HT-29 (cell line): ENCODE data around the gene DDX39A. TPM values are rescaled to one million over a fixed set of nuclear protein-coding genes. Genes with fewer than 3 reads are reported as not detected.
"Not testable (repeated sequence)": the region's sequence is repeated elsewhere in the genome, so short reads cannot be mapped to it uniquely, and the experiment has no call there.

Experiments used
- DNase-seq: peaks from one replicate; pipeline ENCODE4 v3.0.0-alpha.2; 2015; ENCODE audit warnings: low spot score
- total RNA-seq: library from RNA; depleted of rRNA; stranded (reverse); fragments of >200 nt; shearing (Covaris generic); gene quantifications from 2 replicates; pipeline ENCODE4 v1.2.3, GENCODE V29; 2014

Gene DDX39A
- total RNA-seq, 1 experiment from 2014 or later, result 196 TPM

DNA sequence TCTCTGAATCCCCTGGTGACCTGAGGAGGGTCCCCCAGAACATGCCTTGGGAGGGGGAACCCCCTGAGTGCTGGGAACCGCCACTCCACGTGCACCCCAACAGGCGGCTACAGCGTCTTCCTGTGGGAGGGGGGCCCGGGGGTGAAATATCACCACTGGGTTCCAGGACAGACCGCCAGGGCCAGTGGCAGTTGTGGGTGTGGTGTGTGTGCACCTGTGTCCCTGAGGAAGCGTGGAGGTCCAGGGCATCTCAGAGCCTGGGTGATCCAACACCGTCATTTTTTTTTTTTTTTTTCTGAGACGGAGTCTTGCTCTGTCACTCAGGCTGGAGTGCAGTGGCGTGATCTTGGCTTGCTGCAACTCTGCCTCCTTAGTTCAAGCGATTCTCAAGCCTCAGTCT, 33.6 kb downstream of the DDX39A start:
- no peak for DNase-seq

DNA sequence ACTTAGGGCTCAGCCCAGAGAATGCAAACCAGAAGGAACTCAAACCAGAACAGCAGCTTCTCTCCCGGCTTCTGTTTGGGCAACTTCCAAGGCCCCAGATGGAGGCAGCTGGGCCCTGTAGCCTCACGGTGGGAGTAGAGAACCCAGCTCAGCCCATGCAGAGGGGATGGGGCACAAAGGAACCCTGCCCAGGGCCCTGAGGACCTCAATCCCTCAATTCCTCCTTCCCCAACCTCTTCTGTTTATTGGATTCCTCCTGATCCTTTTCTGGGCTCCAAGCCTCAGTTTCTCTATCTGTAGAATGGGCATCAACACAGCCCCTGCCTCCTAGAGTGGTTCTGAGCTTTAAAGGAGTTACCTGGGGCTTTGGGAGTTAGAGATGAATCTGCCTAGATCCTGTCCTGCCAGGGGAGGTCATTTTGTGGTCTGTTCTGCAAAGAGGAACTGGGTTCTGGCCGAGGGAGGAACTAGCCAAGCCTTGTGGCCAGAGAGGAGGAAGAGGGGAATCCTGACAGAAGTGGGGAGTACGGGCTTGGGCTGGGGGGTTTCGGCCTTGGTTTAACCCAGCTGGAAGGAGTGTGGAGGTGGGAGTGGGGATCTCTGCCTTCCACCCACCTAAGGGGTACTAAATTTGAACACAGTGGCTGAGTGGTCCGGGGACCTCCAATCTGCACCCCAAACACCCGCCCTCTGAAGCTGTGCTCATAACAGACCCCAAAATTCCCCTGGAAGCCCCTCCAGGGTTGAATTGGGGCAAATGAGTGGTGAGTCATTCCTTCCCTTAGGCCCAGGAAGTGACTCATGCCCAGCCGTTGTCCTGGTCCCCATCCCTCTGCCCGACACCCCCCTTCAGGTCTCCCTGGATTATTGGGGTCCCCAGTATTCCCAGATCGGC, 35.2 kb downstream of the DDX39A start:
- DNase-seq, result peak; percentile 14

DNA sequence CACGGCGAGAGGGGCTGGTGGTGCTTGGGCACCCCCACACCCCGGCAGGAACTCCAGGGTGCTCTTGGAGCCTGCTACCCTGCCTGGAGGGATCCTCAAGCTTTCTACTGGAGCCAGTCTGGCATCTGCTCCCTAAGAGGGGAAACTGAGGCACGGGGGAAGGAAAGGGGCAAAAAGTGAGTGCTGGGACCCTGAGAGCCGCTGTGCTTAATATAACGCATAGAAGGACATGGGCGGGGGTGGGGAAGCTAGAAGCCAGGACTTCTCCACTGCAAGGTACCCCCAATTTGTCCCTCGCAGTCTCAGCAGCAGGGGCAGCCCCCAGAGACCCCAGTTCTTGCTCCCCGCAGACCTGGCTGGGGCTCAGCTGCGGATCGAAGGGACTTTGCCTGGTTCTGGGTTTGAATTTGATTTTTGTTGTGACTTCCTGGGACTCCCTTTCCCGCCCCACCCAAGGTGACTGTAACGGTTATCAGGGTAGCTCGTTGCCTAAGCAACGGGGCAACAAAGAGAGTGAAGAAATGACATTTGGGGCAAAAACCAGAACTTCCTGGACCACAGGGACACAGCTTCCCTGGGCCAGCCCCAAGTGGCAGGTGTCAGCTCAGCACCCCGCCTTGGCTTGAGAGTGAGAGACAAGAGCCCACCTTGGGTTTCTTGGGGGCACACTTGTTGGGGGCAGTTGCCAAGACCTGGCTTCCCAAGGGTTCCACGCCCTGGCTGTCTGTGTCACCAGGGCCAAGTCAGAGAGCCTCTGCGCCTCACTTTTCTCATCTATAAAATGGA, 37.3 kb downstream of the DDX39A start:
- DNase-seq, result peak; percentile 73

DNA sequence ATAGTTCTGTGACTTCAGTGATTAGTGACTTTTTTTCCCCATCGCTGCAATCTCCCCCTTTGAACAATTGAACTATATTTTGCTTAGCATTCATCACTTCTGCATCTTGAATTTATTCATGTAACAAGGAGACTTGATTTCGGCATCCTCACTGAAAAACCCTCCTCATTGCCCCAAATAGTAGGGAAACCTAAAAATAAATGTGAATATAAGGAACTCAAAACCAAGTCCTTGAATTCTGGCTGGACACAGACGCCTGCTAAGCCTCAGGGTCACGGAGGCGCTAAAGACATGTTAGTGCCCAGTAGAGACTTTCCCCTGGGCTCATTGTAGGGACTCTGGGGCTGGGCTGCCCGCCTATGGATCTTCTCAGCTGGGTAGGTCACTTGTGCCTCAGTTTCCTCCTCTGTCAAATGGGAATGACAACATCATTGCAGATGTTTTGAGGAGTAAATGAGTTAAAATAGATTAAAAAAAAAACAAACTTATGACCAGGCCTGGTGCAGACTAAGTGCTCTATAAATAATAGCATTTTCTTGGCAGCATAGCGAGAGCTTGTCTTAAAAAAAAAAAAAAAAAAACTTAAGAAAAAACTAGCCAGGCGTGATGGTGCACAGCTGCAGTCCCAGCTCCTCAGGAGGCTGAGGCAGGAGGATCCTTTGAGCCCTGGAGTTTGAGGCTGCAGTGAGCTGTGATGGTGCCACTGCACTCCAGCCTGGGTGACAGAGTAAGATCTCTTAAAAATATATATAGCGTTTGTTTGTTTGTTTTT, 39.7 kb downstream of the DDX39A start:
- DNase-seq, result no peak

DNA sequence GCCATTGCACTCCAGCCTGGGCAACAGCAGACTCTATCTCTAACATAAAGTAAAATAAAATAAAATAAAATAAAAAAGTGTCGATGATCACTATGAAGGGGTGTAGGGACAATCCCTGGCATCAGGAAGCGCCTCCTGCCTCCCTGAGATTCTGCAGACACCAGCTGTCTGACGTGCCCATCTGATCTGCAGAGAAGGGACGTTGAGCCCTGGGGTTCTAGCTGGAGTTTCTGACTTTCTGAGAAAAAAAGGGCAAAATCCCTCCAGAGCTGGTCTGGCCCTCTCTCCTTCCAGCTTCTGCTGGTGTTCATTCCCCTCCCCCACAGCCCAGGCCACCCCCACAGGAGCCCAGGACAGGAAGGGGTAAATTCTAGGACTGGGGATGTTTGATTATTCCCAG, 40.3 kb downstream of the DDX39A start:
- no peak for DNase-seq

DNA sequence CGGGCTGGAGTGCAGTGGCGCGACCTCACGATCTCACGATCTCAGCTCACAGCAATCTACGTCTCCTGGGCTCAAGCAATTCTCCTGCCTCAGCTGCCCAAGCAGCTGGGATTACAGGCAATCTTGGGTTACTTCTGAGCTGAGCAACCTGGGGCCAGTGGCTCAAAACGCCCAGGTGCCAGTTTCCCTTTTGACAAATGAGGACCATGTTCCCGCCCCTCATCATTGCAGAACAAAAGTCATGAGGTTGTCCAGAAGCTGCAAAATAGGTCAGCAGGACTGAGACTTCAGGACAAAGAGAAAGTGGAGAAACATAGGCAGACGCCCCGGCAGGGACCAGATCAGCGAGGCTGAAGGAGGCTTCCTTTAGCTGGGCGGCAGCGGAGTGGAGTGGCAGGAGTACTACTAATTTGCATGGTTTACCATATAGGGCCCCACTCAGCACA, 41.2 kb downstream of the DDX39A start:
- no peak for DNase-seq

DNA sequence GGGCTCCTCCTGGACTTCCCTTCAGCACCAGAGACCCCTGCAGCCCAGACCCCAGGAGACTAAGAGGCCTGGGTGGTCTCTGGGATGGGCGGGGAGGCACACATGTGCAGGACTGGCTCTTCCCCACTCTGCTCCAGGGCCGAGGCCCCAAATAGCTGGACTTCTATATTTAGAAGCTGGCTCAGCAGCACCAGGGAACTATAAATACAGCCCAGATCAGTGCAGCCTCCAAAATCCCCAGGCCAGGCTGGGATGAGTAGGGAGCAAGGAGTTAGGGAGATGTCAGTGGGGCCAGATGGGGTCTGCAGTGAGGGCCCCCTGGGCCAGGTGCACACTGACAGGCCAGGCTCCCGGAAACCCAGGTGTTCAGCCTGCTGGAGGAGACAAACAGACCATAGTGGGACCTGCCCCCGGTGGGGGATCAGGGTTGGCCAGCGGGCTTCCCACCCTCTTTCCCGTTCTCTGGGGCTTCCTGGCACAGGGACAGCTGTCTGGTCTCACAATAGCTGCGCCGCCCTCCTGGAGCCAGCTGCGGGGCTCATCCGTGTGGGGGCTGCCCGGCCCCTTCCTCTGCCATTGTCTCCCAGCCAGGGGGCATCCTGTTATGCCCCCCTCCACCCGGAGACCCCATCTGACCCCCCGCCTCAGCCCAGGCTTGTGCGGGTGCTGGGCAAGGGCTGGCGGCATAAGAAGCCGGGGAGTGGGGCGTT, 43.4 kb downstream of the DDX39A start:
- DNase-seq, result no peak

DNA sequence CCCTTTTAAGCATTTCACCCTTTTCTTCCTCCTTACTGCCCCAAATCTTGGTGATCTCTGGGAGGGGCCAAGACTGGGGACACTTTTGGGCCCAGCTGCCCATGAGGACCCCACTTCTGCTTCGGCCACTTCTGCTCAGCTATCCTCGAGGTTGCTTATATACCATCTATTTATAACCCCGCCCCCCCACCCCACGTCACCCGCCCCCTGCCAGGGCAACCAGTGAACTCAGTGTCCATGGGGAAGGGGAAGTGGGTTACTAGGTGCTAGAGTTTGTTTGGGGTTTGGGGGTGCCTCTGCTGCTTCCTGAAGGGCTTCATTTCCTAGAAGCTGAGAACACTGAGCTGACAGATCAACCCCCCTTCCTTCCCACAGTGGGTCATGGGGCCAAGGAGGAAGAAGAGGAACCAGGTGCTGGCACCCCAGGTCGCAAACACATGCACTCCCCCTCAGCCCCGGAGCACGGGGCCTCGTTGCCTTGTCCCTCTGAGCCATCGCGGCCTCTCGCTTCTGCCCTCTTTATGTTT, 44.0 kb downstream of the DDX39A start:
- no peak for DNase-seq

DNA sequence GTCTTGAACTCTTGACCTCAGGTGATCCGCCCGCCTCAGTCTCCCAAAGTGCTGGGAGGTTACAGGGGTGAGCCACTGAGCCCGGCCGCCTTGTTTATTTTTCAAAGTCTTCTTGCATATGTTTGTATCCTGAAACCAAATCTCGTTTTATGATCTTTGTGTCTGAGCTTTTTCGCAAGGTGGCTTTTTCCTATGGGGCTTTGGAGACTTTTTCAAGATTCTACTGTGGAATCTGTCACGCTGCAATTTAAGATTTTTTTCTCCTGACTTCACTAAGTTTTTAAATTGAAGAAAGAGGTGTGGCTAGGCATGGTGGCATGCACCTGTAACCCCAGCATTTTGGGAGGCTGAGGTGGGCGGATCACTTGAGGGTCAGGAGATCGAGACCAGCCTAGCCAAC, 44.8 kb downstream of the DDX39A start:
- not testable (repeated sequence) for DNase-seq

DNA sequence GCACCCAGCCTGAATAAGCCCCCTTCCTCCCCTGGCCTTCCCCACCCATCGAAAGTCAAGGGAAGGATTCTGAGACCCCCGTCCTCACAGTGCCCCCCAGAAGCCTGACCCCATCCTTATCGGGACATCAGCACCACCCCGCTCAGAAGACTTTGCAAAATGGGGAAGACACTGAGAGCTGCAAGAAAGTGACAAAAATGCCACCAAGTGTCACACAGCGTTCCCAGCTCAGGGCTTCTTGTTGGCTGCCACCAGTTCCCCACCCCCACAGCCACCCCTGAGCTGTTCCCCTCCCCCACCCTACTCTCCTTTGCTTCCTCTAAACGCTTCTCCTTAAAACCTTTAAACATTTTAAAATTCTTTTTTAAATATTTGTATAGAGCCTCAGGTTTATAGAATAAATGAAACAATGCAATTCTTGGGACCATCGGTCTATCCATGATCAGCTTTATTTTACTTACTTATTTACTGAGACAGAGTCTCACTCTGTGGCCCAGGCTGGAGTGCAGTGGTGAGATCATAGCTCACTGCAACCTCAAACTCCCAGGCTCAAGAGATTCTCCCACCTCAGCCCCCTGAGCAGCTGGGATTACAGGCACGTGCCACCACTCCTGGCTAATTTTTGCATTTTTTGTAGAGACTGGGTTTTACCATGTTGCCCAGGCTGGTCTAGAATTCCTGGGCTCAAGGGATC, 46.6 kb downstream of the DDX39A start:
- DNase-seq, result not testable (repeated sequence)

DNA sequence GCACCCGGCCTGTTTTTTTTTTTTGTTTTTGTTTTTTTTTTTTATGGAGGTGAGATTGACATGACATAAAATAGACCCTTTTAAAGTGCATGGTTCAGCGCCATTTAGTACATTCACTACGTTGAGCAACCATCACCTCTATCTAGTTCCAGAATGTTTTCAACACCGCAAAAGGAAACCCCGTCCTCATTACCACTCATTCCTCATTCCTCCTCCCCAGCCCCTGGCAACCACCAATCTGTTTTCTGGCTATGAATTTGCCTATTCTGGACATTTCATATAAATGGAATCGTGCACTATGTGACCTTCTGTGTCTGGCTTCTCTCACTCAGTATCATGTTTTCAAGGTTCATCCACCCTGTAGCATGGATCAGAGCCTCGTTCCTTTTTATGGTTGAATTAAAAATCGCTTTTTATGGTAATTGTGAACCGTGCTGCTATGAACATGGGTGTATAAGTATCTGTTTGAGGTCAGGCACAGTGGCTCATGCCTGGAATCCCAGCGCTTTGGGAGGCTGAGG, 47.8 kb downstream of the DDX39A start:
- DNase-seq, result no peak

DNA sequence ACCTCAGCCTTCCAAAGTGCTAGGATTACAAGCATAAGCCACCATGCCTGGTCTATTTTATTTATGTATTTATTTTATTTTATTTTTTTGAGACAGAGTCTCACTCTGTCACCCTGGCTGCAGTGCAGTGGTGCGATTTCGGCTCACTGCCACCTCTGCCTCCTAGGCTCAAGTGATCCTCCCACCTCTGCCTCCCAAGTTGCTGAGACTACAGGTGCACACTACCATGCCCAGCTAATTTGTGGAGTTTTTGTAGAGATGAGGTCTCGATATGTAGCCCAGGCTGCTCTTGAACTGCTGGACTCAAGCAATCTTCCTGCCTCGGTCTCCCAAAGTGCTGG, 48.2 kb downstream of the DDX39A start:
- DNase-seq, result no peak

DNA sequence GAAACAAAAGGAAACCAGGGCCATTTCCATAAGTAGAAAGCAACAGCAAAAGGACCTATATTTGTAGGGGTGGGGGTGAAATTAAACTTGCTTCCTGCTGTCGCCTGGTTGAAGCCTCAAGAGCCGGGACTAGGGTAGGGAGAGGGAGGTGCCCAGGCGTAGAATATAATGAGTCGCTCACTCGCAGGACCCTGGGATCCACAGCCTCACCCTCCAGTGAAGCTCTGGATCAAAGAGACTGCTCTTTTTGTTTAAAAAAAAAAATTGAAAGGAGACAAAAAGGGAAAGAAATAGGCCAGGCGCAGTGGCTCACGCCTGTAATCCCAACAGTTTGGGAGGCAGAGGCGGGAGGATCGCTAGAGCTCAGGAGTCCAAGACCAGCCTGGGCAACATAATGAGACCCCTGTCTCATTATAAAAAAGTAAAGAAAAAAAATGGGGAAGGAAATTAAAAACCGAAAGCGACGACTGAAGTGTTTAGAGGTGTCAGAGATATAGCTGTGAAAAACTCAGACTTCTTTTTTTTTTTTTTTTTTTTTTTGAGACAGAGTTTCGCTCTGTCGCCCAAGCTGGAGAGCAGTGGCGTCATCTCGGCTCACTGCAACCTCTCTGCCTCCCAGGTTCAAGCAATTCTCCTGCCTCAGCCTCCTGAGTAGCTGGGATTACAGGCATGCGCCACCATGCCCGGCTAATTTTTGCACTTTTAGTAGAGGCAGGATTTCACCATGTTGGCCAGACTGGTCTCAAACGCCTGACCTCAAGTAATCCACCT, 48.8 kb downstream of the DDX39A start:
- no peak for DNase-seq

DNA sequence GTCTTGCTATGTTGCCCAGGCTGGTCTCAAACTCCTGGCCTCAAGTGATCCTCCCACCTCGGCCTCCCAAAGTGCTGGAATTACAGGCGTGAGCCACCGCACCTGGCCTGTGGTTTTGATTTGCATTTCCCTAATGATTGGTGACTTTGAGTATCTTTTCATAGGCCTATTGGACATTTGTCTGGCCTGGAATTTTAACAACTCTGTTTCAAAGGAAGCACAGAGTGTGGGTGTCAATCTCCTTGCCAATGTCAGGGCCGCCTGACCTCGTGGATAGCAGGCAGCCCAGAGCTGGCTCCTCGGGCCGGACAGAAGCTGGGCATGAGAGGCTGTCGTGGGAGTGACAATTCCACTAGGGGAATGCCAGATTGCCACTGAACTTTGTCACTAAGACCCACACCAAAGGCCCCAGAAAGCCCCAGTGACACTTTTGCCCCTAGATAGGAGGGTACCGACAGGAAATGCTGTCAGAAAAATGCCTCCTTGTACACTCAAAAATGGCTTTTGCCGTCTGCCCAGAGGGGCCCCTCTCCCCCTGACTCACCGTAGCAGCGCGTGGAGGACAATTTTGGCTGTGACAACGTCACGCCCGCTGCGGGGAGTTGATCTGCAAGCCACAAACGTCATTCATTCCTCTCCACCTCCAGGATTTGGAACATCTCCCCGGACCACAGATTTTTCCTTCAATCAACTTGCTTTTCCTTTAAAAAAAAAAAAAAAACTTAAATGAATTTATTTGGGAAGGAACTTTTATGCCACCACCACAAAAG, 49.6 kb downstream of the DDX39A start:
- no peak for DNase-seq

DNA sequence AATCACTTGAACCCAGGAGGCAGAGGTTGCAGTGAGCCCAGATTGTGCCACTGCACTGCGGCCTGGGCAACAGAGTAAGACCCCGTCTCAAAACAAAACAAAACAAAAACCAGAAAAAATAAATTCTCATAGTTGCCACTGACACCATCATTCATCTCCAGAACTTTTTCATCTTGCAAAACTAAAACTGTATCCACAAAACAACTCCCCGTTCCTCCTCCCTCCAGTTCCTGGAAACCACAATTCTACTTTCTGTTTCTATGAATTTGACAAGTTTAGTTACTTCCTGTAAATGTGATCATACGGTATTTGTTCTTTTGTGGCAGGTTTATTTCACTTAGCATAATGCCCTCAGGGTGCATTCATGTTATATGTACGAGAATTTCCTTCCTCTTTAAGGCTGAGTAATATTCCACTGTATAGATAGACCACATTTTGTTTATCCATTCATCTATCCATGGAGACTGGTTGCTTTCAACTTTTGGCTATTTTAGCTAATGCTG, 51.1 kb downstream of the DDX39A start:
- no peak for DNase-seq

DNA sequence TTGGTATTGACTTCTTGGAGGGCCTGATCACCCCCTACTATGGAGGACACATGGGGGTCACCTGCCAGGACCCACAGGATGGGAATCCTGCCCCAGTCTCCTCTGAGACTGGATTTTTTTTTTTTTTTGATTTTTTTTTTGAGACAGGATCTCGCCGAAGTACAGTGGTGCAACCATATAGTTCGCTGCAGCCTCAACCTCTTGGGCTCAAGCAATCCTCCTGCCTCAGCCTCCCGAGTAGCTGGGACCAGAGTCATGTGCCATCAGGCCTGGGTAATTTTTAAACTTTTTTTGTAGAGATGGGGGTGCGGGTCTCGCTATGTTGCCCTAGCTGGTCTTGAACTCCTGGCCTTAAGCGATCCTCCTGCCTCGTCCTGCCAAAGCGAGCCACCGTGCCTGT, 52.1 kb downstream of the DDX39A start:
- no peak for DNase-seq

DNA sequence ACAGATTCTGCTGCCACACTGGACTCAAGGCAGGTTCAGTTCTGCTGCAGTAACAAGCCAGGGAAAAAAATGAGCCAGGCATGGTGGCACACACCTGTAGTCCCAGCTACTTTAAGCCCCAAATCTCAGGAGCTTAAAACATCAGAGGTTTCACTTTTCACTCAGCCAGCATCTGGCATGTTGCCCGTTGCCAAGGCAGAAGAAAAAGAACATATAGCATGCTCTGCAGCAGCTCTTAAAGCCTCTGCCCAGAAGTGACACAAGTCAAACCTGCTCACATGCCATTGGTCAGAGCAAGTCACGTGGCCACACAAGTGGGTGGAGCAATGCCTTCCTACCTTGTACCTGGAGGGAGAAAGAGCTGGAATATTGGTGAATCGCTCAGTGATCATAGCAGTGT, 52.6 kb downstream of the DDX39A start:
- DNase-seq, result peak; percentile 88

DNA sequence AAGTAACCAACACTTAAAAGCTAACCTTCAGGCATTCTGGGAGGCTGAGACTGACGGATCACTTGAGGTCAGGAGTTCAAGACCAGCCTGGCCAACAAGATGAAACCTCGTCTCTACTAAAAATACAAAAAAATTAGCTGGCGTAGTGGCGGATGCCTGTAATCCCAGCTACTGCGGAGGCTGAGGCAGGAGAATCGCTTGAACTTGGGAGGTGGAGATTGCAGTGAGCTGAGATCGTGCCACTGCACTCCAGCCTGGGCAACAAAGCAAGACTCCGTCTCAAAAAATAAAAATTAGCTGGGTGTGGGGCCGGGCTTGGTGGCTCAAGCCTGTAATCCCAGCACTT, 55.1 kb downstream of the DDX39A start:
- DNase-seq, result not testable (repeated sequence)
